Stimulated activated CD4-positive, alpha-beta T cell treated with anti-CD3 and anti-CD28 coated beads, Interleukin-2, amount 100 ng/mL, for 24 hours (primary cell): ENCODE data around the gene THAP9.
"Not testable (repeated sequence)": the region's sequence is repeated elsewhere in the genome, so short reads cannot be mapped to it uniquely, and the experiment has no call there.

ENCODE experiments used
- DNase-seq, 2 donors: peaks; one replicate each; pipeline ENCODE4 v3.0.0-alpha.2; 2020

Gene THAP9

GRCh38 chr4:82893942-82894341 is 6.6 kb upstream of the THAP9 start:
- no peak for DNase-seq

GRCh38 chr4:82896755-82897154 is 3.8 kb upstream of the THAP9 start:
- DNase-seq = no peak

DNA sequence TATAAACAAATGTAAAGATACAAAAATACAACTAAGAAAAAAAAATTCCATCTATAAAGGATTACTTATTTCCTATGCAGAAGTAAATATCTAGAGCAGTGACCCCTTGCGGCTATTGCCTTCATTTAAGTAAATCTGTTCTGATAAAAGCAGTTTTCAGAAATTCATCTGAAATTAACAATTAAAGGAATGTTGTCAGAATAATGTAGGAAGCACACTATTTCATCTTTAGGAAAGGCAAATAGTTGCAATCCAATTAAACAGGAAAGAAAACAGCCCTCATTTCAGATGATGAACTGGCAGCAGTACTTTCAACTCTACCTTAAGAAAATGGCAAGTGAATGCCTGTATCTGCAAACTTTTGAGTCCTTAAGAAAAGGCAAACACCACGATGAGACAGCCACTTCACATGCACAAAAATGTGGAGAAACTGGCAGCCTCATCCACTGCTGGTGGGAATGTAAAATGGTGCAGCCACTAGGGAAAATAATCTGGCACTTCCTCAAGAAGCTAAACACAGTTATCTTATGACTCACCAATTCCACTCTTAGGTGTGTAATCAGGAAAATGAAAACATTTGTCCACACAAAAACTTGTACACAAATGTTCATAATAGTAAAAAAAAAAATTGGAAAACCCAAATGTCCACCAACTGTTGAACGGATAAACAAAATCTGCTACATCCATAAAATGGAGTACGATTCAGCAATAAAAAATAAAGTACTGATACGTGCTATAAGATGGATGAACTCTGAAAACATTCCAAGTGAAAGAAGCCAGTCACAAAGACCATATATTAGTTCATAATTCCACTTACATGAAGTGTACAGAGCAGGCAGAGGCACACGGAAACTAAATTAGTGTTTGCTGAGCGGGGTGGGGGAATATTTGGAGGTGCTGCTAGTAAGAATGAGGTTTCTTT is 2.0 kb upstream of the THAP9 start:
- DNase-seq = no peak

GRCh38 chr4:82899374-82900065 is 1.0 kb upstream of the THAP9 start:
- no peak for DNase-seq

GRCh38 chr4:82900066-82900410 is 497 bp upstream of the THAP9 start:
- no peak for DNase-seq

DNA sequence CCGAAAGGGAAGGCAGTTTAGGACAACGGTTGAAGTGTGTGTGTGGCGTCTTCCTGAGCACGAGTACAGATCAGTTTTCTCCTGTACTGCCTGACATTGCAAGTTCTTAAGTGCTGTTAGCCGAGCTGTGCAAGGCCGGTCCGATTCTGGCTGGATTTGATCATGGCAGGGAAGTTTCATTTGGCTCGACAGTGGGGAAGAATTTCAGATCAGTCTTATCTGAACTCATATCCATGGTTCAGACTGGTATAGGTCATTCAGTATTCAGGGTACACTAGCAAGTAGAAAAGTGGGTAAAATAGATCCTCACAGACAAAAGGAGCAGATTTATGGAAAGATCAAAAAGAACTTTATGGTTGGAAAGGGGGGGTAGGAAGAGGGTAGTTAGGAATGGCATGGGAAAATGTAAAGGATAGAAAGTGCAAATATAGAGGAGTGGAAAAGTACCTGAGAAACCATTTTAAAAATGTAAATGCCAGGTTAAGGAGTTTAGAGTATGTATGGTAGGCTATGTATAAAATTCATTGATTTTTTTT is 716 bp downstream of the THAP9 start:
- no peak for DNase-seq

GRCh38 chr4:82903737-82904136 is 3.2 kb downstream of the THAP9 start:
- DNase-seq = no peak

DNA sequence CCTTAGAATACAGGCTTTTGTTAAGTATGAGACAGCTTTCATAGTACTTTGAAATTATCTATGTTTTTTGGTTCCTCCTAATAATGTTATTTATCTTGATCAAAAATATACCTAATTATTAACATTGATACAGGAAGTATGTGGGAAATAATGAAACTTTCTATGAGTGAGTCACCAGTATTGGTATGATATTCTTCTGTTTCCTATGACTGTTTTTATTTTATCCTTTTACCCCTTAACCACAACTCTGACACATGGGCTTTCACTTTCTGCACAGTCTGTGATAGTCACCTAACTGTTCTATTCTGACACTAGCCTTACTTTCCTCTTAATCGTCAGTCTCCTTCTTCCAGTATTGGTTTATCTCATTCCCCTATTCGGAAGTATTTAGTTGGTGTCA is 4.7 kb downstream of the THAP9 start:
- DNase-seq = peak; percentile 24 to 52

- DNase-seq = no peak
Observed at GRCh38 chr4:82906469-82906868, 5.9 kb downstream of the THAP9 start.

DNA sequence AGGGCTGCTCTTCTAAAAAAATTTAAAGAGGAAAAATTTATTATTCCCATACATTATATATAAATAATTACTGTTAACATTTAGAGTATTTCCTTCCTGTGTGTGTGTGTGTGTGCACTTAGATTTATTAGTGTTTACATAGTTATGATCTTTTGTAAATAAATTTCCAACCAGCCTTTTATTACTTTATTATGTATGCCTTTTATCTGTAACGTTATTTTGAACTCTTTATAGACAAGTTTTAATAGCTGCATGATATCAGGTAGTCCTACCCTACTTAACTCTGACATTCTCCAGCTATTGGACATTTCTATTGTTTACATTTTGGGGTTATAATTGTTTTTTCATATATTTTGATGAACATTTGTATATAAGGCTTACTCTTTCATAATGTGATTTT is 8.8 kb downstream of the THAP9 start:
- DNase-seq = no peak

GRCh38 chr4:82913305-82913704 is 12.8 kb downstream of the THAP9 start:
- no peak for DNase-seq

DNA sequence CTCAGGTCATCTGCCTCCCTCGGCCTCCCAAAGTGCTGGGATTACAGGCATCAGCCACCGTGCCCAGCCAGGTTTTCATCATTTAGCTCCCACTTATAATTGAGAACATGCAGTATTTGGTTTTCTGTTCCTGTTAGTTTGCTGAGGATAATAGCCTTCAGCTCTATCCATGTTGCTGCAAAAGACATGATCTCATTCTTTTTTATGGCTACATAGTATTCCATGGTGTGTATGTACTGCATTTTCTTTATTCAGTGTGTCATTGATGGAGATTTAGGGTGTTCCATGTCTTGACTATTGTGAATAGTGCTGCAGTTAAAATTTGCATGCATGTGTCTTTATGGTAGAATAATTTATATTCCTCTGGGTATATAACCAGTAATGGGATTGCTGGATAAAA is 13.4 kb downstream of the THAP9 start:
- not testable (repeated sequence) for DNase-seq

DNA sequence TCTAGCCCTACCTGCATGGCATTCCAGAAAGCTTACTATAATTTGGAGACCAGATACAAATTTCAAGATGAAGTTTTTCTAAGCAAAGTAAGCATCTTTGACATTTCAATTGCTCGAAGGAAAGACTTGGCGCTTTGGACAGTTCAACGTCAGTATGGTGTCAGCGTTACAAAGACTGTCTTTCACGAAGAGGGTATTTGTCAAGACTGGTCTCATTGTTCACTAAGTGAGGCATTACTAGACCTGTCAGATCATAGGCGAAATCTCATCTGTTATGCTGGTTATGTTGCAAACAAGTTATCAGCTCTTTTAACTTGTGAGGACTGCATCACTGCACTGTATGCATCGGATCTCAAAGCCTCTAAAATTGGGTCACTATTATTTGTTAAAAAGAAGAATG is 17.6 kb downstream of the THAP9 start:
- no peak for DNase-seq

DNA sequence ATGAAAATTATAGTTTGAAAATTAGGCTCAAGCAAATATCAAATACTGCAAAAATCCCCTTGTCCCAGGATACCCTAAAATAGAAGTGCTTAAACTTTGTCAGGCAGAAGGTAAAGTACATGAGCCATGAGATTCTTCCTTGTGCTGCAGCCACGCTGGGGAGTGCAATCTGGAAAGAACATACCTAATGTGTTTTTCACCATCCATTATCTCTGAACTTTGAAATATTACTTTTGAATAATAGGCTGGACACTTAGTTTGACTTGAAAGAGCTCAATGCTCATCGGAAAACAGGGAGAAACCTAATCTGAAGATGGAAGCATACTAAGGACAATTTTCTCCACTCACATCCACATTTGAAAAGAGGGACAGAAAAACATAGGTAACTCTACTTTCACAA is 18.9 kb downstream of the THAP9 start:
- DNase-seq = no peak

GRCh38 chr4:82921795-82922194 is 21.3 kb downstream of the THAP9 start:
- no peak for DNase-seq

- no peak for DNase-seq
Observed at GRCh38 chr4:82930848-82931755, 30.6 kb downstream of the THAP9 start.

DNA sequence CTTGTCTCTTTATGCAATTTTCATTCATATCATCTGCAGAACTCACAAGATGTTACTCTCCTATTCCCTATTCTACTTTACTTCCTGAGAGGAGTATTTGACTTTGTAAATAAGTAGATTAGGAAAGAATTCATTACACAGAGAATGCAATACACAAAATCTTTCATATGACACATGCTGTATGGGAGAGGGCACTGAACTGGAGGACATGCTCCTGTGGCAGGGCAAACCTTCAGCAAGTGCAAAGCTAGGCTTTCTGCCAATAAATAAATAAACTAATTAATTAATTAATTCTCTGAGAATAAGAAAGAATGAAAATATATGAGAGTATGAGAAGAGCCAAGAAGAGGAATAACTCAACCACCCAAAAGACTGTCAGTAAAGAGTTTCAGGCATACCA is 33.9 kb downstream of the THAP9 start:
- DNase-seq = no peak

GRCh38 chr4:82939414-82939813 is 38.9 kb downstream of the THAP9 start:
- DNase-seq = no peak

GRCh38 chr4:82947498-82947897 is 47.0 kb downstream of the THAP9 start:
- DNase-seq = no peak

- no peak for DNase-seq
Observed at GRCh38 chr4:82948647-82949204, 48.2 kb downstream of the THAP9 start.

- no peak for DNase-seq
Observed at GRCh38 chr4:82951196-82951595, 50.7 kb downstream of the THAP9 start.

DNA sequence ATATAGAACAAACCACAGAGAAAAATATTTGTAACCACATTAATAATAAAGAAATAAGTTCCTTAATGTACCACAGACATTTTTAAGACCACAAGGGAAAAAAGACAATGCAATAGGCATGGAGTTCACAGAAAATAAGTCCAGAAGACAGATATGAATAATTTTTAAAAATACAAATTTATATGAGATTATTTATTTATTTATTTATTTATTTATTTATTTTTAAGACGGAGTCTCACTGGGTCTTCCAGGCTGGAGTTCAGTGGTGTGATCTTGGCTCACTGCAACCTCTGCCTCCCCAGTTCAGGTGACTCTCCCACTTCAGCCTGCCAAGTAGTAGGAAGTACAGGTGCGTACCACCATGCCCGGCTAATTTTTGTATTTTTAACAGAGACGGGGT is 53.7 kb downstream of the THAP9 start:
- DNase-seq = no peak

DNA sequence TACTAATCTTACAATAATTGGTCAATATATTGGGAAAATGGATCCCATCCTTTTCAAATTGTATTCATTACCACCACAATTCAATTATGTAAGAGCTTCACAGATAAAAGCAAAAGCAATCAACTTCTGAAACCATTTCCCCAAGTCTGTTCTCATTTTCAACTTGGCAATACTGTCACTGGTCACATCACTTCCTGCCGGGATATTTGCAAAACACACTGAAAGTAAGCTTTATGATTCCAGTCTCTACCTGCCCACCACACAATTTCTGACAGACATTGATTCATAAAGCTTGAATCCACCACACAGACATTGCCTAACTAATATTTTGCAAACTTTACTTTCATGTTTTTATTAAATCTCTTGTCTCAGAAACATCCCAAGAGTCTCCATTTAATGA is 56.5 kb downstream of the THAP9 start:
- DNase-seq = no peak
